NCI-H2227 (cell line): ENCODE results near the gene FOXO1.

Experiments
- DNase-seq: peaks from one replicate; lab custom pipeline; 2025; ENCODE audit not compliant: unreplicated experiment; lab: John Stamatoyannopoulos, UW

The FOXO1 gene

DNA sequence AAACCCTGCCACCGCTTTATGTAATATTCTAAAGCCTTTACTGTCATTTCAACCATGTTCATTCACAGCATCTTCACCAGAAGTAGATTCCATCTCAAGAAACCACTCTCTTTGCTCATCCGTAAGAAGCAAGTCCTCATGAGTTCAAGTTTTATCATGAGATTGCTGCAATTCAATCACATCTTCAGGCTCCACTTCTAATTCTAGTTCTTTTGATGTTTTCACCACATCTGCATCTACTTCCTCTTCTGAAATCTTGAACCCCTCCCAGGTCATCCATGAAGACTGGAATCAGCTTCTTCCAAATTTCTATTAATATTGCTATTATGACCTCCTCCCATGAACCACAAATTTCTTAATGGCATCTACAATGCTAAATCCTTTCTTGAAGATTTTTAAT is 83.9 kb downstream of the FOXO1 start:
- no peak for DNase-seq

DNA sequence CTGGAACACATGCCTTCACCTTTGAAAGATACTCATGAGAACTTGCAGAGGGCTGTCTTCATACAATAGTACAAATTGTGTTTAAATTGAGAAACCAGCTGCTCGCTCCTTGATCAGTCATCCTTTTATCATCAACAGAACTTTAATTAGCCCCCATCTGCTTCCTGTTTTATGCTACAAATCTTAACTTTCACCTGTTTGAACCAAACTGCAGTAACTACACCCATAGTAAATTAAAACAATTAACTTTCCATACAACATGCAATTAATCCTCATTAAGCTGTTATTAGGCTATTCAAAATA is 85.2 kb downstream of the FOXO1 start:
- no peak for DNase-seq

DNA sequence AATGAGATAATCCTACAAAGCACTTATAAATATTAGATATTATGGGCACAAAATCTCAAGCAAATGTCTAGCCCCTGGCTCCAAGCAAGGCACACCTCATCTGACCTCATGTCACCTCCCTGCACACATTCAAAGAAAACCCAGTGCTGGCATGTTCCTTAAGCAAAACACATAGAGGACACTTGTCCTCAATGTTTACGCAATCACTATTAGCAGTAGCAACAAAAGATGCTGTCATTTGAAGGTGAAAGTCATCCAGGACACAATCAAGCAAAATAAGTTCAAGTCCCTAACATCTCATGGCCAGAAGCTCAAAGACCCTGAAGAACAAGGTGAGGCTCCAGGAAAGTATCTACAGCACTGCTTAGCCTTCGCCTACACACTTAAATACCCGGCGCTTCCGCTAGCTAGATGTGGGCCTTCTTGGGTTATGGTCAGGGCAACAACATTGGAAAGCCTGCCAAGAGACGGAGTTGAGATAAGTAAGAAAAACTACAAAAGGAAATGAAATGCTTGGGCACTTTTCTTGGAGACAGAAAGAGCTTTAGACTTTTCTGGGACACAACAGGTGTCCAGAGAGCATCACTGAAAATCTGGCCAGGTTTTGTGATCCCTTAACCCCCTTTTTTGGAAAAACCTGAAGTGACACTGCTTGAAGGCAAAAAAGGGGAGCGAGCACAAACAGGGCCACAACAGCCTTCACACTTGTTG is 85.7 kb downstream of the FOXO1 start:
- DNase-seq, result no peak

DNA sequence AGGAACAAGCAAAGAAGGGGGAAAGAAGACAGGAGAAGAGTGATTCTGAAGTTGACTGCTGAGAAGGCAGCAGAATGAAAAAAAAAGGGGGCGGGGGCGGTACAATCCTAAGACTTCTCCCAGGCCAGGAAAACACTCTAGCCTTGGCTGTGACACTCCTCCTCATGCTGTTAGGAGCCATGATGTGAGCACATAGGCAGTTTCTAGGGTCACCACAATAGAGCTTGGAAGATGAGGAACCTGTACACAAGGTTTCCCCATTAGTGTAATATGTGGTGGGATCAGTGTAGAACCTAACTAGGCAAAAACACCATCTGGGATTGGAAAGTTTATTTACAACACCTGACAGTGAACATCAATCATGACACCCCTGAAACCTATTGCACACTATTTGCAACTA is 86.9 kb downstream of the FOXO1 start:
- DNase-seq, result no peak

DNA sequence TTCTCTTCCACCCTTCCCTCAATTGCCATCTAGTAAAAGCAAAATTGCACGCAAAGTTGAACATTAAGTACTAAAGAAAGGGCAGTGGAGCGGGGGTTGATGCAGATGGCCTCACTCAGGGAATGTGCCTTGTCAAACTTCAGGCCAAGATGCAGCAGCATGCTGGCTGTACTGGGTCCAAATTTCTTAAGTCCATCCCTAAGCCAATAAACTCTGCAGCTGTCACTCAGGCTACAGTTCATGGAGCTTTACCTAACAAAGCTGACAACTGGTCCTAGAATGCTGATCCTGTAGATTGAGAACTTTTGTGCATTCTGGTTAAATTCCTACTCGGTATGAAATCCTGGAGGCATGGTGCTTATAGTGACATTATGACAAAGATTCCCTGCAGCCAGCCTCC is 88.4 kb downstream of the FOXO1 start:
- no peak for DNase-seq

DNA sequence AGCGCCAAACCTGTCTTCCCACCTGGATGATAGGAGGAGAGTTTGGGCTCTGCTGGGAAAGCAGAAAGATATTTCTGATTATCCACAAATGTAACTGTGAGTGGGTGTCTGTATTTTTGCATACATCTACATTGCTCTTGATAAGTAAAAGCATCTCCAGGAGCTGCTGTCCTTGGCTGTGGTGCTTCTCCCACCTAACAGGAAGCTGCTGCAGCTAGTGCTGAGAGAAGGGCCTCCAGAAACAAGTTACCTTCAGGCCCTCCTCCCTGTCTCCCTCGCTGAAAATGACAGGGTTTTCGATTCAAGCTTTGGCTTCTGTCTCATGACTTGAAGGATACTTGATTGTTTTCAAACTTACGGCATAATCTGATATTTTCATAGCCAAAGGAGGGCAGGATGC is 90.1 kb downstream of the FOXO1 start:
- DNase-seq, result no peak

DNA sequence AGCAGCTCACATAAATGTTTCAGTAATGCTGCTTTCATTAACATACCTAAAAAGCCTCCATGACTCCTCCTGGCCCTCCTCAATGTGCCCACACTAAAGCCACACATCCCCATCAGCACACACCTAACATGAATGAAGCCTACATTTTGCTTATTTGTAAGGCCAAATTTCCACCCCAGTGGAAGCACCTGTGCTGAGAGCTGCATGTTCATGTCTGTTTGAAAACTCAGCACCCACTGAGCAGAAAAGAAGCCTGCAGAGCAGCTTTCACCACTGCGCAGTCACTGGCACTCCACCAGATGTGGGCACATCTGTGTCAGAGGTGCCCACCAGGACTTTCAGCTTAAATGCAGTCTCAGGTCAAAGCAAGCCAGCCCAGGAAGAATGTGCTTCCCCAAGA is 93.5 kb downstream of the FOXO1 start:
- no peak for DNase-seq

DNA sequence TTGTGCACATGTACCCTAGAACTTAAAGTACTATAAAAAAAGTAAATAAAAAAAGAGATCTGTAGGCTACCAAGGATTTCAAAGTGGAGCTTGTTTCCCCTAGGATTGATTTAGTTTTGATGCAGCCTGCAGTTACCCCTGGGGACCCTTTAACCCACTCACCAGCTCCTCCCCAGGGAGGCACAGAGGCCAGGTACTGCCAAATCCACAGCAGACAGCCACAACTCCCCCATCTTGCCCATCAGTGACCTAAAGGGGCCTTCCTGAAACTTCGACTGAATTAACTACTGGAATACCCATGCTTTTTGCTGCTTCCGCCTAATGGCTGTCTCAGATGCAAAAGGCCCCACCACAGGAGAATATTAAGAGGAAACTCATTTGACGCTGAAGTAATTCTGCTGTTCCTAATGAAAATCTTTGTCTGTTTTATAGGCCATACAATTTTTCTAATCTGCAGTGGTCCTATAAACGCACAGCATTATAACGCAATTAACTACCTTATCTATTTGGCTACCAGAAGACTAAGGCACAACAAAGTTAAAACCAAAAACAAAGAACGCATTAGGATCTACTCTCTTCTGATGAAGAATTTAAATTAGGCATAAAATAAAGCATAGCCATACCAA is 95.0 kb downstream of the FOXO1 start:
- DNase-seq, result no peak

DNA sequence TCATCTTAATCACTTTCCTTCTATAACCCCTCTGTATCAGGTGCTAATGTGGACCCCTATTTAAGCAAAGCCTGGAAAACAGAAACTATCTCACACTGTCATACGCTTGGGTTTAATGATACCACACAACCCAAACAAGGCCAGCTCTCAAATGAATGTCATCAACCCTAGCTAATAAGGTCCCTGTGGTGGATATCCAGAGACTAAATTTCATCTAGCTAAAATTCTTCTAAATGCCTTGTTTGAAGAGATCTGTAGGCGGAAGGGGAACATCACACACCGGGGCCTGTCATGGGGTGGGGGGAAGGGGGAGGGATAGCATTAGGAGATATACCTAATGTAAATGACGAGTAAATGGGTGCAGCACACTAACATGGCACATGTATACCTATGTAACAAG is 95.5 kb downstream of the FOXO1 start:
- no peak for DNase-seq

DNA sequence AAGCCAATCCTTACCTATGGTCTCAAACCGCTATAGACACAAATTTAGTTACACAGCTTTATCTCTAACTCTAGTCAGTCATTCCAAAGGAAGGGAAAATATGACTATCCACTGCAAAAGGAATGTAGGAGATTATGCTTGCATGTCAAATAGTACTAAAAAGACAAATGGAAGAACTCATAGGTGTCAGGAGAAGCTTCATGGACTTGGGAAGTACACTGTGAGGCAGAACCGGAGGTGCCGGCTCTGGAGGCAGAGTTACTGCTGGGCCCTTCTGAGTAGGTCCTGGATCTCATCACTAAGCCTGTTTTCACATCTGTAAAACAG is 97.5 kb downstream of the FOXO1 start:
- DNase-seq, result no peak

DNA sequence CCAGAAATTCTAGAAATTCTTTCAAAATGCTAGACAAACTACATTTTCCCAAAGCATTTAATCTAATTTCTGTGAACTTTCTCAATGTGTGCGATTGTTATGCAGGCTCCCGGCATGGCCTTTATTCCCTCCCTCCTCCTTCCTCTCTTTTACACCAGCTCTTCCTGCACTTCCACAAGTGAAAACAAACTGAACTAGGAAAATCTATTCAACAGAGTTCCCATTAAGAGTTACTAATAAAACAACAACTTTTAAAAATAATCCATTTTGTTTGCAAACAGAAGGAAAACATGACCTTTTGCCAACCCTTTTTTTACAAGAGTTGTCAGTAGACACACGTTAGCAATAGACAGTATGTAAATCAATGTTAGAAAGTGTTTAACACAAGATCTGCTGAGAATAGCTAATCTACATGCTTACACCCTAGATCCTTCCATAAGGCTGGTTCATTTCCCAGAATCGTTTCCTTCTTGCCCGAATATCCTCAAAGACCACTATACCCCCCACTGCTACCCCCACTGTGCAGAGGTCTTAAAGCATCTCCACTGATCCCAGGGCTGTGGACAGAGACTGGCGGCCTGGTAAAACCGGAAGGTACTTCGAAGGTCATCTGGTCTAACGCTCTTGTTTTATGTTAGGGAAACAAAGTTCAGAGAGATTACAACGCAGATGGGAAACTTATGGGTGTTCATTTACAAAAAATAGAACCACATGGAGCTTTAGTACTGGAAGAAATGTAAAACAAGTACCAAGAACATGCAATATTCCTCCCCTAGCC is 98.0 kb downstream of the FOXO1 start:
- no peak for DNase-seq

DNA sequence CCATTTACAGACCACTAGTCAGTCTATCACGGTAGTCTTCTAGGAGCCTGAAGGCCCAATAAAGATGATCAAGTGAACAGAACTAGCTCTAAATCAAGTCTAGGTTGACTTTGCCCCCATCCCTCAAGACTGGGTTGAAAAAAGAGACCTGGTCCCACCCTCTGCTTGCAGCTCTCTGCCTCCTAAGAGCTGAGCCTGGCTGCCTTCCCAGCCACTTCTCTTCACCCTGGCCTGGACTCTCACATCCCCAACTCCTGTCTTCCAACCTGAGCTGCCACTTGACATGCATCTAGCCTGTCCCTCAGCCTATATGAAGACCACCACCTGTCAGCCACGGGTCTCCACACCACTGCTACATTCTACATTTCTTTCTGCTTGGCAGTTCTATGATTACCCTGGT is 99.6 kb downstream of the FOXO1 start:
- no peak for DNase-seq

DNA sequence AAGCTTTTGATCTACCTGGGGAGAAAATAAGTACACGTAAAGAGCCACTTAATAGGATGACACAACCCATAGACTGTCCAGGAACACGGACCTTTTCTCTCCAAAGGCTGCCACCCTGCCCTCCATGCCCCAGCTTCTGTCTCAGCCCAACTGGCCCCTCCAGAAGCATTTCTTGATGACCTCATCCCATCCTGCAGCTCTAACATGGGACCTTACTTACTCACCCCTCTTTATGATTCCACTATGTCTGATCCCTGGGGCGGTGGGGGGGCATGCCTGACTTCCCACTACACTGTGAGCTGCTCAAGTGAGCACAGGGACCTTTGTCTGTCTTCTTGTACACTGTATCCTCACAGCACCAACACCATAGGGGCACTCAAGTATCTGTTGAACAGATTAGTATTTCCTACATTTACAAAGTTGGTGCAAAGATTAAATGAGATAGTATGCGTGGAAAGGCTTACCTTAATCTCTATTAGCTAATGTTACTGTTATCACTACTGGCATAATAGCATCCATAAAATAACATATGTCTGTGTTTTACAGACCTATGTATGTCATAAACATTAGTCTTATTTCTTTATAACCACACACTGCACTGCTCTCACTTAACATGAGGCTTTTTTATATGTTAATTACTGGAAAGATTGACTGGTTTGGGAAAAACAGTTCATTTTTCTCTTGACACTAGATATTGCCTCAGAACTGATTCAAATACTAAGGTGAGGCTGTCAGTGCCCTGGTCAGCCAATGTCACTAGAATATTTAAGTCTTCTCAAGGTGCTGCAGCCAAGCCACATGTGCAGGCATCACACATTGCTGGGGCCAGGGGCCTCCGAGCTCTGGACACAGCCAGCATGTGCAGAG is 100.9 kb downstream of the FOXO1 start:
- DNase-seq, result no peak

DNA sequence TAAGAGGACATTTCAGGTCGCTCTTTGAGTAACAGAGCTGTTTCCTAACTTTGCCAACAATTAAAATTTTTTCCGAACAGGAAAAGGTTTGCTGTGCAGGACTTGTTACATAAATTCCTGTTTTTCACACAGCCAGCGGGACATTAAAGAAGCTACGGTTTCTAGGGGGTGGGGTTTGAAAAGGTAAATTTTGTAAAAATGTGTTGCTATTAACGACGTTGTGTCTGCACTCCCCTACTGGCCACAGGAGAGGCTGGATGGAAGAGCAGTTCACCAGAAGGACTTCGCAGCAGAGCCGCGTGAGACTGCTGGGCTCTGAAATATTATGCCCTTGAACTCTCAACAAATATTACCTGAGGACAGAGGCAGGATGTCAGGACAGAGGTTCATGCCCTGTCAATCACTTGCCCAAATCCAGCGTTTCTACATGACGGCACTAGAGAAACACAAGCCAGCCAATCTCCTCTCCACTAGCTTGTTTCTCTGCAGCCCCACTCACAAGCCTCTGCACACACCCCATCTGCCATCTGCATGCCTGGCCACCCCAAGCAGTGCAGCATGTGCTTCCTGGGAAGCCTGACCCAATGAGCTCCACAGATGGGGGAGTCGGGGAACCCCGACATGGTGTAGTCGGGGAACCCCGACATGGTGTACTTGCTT is 102.0 kb downstream of the FOXO1 start:
- no peak for DNase-seq

DNA sequence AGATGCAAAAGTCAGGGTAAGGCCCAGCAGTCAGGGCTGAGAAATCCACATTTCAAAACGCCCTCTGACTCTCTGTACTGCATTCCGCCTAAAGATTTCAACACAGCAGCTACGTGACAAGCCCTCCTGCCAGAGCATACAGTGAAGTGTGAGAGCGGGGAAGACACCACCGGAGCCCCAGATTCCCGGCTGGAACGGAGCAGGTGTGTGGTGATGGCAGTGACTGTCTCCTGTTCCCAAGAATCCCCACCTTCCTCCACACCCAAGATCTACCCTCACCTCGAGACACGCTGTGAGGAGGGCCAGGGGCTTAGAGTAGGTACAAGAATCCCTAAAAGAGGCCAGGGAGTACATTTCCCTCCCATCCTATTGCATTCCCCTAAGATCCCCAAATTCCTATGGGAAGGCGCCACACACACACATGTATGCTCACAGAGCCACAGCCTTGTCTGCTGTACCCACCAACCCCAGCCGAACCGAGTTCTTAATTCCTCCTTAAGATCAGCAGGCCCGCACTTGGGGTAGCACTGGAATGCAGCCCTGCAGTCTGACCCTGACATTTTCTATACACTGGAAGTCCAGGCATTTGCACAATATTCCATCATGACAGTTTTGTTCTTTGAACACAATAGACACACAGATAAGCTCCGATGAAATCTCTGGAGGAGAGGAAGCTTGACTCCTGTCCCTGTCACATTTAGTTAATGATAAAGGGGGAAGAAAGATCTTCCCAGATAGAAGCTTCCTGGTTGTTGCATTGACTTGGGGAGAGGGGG is 102.9 kb downstream of the FOXO1 start:
- no peak for DNase-seq

DNA sequence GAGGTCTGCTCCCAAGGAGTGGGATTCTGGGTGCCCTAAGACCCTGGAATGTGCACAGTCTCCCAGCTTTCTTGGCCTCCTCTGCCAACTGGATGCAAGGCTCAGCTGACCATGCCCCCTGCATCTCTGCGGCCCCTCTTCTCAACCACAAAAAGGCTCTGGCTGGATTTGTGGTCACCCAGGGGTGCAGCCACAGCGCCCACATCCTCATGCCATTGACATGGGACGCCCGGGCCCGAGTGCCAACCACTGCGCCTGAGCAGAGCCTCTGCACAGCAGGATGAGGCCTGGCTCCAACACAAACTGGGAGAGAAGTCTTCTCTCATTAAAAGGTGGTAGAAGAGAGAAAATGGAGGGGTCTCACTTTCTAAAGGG is 103.5 kb downstream of the FOXO1 start:
- DNase-seq, result no peak

DNA sequence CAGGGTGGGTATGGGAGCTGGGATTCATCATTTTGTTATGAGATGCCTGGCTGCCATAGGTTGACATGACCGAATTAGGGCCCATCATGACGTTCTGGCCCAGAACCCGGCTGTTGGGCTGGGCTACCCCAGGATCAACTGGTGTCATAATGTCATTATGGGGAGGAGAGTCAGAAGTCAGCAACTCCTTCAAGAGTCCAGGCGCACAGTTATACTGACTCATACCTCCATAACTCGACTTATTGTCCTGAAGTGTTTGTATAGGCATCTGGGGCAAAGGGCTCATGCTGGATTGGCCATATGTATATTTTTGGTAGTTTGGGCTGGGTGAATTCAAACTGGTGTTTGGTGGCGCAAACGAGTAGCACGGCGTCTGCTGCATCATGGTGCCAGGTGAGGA is 106.5 kb downstream of the FOXO1 start:
- DNase-seq, result no peak

DNA sequence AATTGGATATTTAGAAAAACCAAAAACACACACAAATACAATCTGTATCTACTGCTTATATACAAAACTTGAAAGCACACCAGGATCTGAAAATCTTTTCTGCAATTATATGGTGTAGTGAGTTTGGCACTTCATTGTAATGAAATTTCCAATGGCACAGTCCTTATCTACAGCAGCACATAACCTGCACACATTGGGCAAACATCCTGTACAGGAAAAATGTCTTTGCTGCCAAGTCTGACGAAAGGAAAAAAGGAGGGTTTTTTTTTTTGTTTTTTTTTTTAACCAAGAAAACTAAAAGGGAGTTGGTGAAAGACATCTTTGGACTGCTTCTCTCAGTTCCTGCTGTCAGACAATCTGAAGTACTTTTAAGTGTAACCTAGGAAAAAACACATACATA is 107.8 kb downstream of the FOXO1 start:
- DNase-seq, result no peak

DNA sequence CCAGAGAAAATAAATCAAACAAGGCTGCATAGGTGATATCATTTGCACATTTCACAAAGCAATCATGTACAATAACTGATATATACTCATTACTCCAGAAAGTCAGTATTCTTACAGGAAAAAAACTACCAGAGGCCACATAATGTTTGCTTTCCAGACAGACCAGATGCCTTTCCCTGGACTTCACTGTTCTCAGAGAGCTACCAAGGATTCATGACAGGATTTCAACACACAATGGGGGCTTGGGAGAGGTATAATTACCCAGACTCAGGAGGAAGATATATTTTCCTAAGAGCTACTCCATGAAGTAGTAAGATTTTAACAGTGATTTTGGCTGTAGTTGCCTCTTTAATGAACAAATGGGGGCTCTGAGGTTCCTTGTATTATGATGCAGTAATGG is 110.0 kb downstream of the FOXO1 start:
- no peak for DNase-seq

DNA sequence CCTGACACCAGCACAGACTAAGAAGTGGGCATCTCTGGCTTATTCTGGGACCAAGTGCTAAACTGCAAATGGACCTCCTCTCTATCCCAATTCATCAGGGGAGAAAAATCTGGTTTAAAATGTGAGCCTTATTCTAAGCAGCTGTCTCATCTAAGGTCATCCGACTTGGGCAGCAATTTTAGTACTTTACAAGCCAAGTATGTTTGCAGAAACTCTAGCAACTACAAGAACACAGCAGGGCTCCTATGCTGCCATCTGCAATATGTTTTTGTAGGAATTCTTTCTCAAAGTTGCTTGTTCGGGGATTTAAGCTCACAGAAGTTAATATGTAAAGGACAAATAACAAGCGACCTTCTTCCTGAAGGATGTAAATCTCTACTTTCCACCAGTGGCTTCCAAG is 113.1 kb downstream of the FOXO1 start:
- DNase-seq, result no peak

DNA sequence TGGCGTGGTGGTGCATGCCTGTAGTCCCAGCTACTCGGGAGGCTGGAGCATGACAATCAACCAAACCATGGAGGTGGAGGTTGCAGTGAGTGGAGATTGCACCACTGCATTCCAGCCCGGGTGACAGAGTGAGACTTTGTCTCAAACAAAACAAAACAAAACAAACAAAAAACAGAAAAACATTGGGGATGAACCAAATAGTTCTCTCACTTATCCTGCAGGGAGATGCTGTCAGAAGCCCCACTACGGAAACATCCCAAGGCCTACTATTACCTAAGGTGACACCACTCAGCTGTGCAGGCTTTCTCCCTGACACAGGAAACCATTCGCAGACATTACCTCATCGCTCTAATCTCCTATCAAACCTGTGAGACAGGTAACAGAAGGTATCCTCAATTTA is 113.5 kb downstream of the FOXO1 start:
- no peak for DNase-seq
